Mucosa of rectum (tissue), 2 donors: ENCODE results near the gene MPP3.
"Not testable (repeated sequence)": the region's sequence is repeated elsewhere in the genome, so short reads cannot be mapped to it uniquely, and the experiment has no call there.

Experiments
- H3K27ac ChIP-seq, 2 donors: one replicate each; pipeline ENCODE4 v1.7.0; 2013; ENCODE audit warnings: inconsistent platforms in 2 of 2, low read depth in 2 of 2, low read length in 2 of 2
- H3K27me3 ChIP-seq, 2 donors: one replicate each; pipeline ENCODE4 v1.7.0; 2013; ENCODE audit warnings: low read length in 2 of 2; ENCODE audit not compliant: control insufficient read depth in 2 of 2, insufficient read depth in 2 of 2
- H3K36me3 ChIP-seq, 2 donors: one replicate each; pipeline ENCODE4 v1.7.0; 2013; ENCODE audit warnings: low read length in 2 of 2; ENCODE audit not compliant: control insufficient read depth in 2 of 2, insufficient read depth in 2 of 2
- H3K4me1 ChIP-seq, 2 donors: one replicate each; pipeline ENCODE4 v1.7.0; 2013; ENCODE audit warnings: low read length in 2 of 2, mild to moderate bottlenecking in 1 of 2; ENCODE audit not compliant: control insufficient read depth in 2 of 2, insufficient read depth in 2 of 2
- H3K4me3 ChIP-seq, 2 donors: one replicate each; pipeline ENCODE4 v1.7.0; 2013; ENCODE audit warnings: low read length in 2 of 2
- H3K9ac ChIP-seq, 2 donors: one replicate each; pipeline ENCODE4 v1.7.0; 2013; ENCODE audit warnings: low read length in 2 of 2, low read depth in 1 of 2, mild to moderate bottlenecking in 1 of 2
- H3K9me3 ChIP-seq, 2 donors: one replicate each; pipeline ENCODE4 v1.7.0; 2013; ENCODE audit warnings: low read length in 2 of 2; ENCODE audit not compliant: control insufficient read depth in 2 of 2
- donor health status: healthy.
- donor health status: Normal muscosa, but diverticular disease.

The MPP3 gene

DNA sequence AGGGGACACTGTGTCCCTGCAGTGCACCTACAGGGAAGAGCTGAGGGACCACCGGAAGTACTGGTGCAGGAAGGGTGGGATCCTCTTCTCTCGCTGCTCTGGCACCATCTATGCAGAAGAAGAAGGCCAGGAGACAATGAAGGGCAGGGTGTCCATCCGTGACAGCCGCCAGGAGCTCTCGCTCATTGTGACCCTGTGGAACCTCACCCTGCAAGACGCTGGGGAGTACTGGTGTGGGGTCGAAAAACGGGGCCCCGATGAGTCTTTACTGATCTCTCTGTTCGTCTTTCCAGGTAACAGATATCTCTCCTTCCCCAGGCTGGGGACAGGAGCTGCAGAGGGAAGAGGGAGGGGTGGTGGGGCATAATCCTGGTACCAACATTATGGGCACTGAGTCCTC, 15.7 kb upstream of the MPP3 start:
- H3K36me3 ChIP-seq: no peaks in the 10 kb centered on the region
- H3K4me1 ChIP-seq: no peaks in the 10 kb centered on the region
- H3K9ac ChIP-seq: no peak overlapping the region
- H3K27ac ChIP-seq: no peak overlapping the region
- H3K27me3 ChIP-seq: peaks cover 0 to 2% of the 10 kb centered on the region in 2 donors
- H3K4me3 ChIP-seq: no peak overlapping the region
- H3K9me3 ChIP-seq: no peaks in the 10 kb centered on the region

DNA sequence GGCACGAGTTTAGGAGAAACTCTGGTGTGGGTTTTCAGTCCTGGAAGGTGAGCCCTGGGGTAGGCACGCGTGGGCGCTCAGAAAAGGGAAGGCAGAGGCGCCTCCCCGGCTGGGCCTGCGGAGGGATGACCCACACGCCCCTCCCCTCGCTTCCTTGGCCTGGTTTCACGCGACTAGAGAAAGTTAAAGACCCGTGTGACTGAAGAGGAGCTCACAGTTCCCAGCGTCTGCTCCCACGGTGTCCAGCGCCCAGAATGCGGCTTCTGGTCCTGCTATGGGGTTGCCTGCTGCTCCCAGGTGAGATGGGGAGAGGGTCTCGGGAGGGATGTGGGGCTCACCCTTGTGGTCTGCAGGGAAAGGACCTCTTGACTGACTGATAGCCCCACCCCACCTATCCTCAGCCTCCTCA, 14.0 kb upstream of the MPP3 start, which contains the start of gene CD300LG:
CD300LG (plus strand) TSS at position 214 of the 409 bp plus-strand sequence; CDS start at position 255, 41 bp downstream.
- H3K36me3 ChIP-seq: no peaks in the 10 kb centered on the region
- H3K4me3 ChIP-seq: no peak within 1 kb of the TSS
- no peak within 1 kb of the TSS for H3K27ac ChIP-seq
- H3K4me1 ChIP-seq: no peaks in the 10 kb centered on the region
- no peak within 1 kb of the TSS for H3K9ac ChIP-seq
- peaks cover 0 to 2% of the 10 kb centered on the region in 2 donors for H3K27me3 ChIP-seq
- no peaks in the 10 kb centered on the region for H3K9me3 ChIP-seq

DNA sequence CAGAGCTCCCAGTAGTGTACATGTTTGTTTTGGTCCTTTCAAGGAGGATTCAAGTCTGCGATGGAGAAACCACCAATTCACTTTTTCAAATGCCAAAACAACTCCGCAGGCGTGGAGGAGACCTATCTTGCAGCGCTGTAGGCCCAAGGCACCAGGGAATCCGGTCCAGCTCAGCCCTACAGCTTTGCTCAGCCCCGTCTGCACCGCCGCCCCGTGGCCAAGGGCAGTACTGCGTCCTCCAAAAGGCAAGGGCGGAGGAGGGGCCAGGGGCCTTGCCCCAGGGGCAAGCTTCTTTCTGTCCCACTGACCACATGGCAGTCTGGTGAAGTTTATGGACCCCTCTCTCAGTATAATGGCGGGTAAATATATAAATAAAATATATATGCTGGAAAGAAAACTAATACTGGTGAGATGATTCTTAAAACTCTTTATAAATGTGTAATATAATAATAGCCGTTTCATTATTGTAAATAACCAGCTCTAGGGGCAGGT, 13.3 kb upstream of the MPP3 start:
- no peak overlapping the region for H3K4me3 ChIP-seq
- H3K36me3 ChIP-seq: no peaks in the 10 kb centered on the region
- H3K4me1 ChIP-seq: no peaks in the 10 kb centered on the region
- no peak overlapping the region for H3K9ac ChIP-seq
- no peak overlapping the region for H3K27ac ChIP-seq
- H3K9me3 ChIP-seq: no peaks in the 10 kb centered on the region
- H3K27me3 ChIP-seq: no peaks in the 10 kb centered on the region

DNA sequence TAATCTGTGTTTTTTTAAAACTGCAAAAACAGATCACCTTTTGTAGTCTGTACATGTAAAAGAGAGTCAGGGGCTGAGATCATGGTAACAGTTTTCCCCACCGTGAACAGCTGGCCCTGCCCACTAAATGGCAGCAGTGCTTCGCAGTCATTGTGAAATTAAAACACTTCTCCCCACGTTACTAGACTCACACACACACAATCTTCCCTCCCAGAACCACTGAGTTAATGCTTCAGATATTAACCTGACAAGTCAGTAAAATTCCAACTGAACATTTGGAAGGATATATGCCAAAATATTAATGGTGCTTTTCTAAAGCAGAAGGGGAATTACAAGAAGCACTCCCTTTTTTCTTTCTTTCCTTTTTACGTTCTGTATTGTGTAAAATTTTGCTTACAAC, 12.8 kb upstream of the MPP3 start:
- no peak overlapping the region for H3K9ac ChIP-seq
- no peaks in the 10 kb centered on the region for H3K27me3 ChIP-seq
- no peak overlapping the region for H3K4me3 ChIP-seq
- no peaks in the 10 kb centered on the region for H3K4me1 ChIP-seq
- H3K9me3 ChIP-seq: no peaks in the 10 kb centered on the region
- H3K27ac ChIP-seq: no peak overlapping the region
- H3K36me3 ChIP-seq: no peaks in the 10 kb centered on the region

DNA sequence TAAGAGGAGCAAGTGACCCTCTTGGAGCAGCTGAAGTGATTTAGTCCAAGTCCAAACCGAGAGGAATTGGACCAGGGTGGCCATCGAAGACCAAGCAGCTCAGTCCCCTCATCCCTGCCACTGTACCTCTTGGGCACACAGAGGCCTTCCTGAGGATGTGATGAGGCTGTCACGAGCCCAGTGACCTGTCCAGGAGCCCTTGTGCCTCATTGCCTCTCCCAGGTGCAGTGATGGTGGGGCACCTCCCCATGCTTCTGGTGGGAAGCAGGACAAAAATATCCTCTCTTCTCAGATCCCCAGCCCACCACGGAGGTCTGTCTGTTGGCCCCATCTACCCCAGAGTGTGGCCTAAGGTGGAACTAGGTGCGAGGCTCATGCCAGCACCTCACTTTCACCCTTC, 11.3 kb upstream of the MPP3 start:
- Histone ChIP-seq H3K9me3 (no peaks in the 10 kb centered on the region), H3K4me3 (no peak overlapping the region), H3K27me3 (no peaks in the 10 kb centered on the region), H3K4me1 (peaks cover 0 to 8% of the 10 kb centered on the region in 2 donors), H3K36me3 (no peaks in the 10 kb centered on the region), H3K9ac (no peak overlapping the region), H3K27ac (no peak overlapping the region)

DNA sequence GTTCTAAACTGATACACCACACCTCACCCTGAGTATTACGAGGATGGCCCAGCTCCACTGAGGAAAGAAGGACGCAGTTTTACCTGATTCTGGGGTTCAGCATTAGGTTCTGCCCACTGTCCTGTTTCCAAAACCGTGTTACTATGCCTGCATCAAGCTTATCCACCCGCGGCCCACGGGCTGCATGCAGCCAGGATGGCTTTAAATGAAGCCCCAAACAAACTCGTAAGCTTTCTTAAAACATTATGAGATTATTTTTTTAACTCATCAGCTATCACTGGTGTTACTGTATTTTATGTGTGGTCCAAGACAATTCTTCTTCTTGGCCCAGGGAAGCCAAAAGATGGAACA, 10.0 kb upstream of the MPP3 start:
- H3K4me1 ChIP-seq: peaks cover 0 to 8% of the 10 kb centered on the region in 2 donors
- H3K27ac ChIP-seq: no peak overlapping the region
- H3K9ac ChIP-seq: no peak overlapping the region
- H3K9me3 ChIP-seq: no peaks in the 10 kb centered on the region
- H3K4me3 ChIP-seq: no peak overlapping the region
- no peaks in the 10 kb centered on the region for H3K36me3 ChIP-seq
- H3K27me3 ChIP-seq: no peaks in the 10 kb centered on the region

DNA sequence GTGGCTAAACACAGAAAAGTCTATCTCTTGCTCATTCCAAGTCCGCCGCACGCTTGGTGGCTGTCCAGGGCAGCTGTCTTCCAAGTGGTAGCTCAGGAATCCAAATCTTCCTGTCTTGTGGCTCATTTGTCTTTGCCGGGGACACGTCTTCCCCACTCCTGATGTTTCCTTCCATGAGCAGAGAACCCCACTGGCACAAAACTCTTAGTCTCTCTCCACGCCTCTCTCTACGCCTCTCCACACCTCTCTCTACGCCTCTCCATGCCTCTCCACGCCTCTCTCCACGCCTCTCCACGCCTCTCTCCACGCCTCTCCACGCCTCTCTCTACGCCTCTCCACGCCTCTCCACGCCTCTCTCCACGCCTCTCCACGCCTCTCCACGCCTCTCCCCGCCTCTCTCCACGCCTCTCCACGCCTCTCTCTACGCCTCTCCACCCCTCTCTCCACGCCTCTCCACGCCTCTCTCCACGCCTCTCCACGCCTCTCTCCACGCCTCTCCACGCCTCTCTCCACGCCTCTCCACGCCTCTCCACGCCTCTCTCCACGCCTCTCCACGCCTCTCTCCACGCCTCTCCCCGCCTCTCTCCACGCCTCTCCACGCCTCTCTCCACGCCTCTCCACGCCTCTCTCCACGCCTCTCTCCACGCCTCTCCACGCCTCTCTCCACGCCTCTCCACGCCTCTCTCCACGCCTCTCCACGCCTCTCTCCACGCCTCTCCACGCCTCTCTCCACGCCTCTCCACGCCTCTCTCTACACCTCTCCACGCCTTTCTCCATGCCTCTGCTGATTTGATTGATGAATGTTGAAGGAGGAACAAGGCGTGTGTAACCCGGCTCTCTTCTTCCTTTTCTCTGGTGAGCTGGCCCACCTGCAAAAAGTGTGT, 9.4 kb upstream of the MPP3 start:
- not testable (repeated sequence) for H3K4me3 ChIP-seq, H3K9ac ChIP-seq

DNA sequence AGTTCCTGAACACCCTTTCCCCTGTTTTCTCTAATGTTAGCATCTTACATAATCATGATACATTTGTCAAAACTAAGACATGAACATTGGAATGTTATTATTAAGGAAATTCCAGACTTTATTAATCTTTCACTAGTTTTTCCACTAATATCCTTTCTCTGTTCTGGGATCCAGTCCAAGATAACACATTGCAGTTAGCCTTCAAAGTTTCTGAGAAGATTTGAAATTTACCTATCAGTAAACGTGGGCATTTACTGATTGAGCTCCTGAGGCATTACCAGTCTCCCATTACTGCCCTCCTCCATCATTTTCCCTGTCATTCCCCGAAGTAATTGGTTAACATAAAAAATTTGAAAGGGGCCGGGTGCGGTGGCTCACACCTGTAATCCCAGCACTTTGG, 8.3 kb upstream of the MPP3 start:
- Histone ChIP-seq H3K27me3 (no peaks in the 10 kb centered on the region), H3K9ac (no peak overlapping the region), H3K4me1 (peaks cover 0 to 8% of the 10 kb centered on the region in 2 donors), H3K9me3 (no peaks in the 10 kb centered on the region), H3K36me3 (no peaks in the 10 kb centered on the region), H3K27ac (no peak overlapping the region), H3K4me3 (no peak overlapping the region)

More for the DNA sequence above, 9.4 kb upstream of the MPP3 start:
- not testable (repeated sequence) for H3K27me3 ChIP-seq, H3K27ac ChIP-seq, H3K9me3 ChIP-seq, H3K36me3 ChIP-seq, H3K4me1 ChIP-seq

DNA sequence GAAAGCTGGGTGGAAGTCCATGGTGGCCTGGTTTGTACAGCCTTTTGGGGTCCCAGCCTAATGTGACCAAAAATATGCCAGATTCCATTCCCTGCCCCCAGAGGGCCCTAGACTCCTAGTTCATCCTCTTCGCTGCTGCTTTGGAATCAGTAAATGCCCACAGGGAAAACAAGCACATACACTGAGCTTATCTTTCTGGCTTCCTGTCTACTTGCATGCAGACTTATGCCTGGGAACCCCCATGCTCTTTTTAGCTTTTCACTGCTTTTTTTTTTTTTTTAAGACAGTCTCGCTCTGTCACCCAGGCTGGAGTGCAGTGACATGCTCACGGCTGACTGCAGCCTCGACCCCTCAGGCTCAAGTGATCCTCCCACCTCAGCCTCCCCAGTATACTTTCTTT, 7.9 kb upstream of the MPP3 start:
- no peaks in the 10 kb centered on the region for H3K9me3 ChIP-seq
- no peaks in the 10 kb centered on the region for H3K27me3 ChIP-seq
- no peaks in the 10 kb centered on the region for H3K36me3 ChIP-seq
- H3K4me3 ChIP-seq: no peak overlapping the region
- H3K4me1 ChIP-seq: peaks cover 0 to 8% of the 10 kb centered on the region in 2 donors
- H3K27ac ChIP-seq: no peak overlapping the region
- no peak overlapping the region for H3K9ac ChIP-seq

DNA sequence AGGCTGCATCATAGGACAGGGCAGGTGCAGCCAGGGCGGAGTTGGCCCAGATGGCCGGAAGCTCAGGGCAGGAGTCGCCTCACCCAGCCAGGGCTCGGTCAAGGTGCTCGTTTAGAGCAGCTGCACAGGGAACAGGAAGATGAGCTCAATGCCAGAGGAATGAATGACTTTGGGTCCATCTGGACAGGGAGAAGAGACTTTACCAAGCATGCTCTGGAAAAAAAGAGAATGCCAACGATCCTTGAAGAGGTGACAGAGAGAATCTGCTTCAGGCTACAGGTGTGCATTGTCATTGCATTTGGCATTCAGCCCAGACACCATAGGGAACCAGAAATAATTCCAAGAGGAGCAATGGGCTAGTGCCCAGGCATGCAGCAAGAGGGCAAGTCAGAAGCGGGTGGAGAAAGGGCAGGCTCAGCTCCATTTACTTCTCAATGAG, 6.7 kb upstream of the MPP3 start:
- Histone ChIP-seq H3K36me3 (no peaks in the 10 kb centered on the region), H3K9ac (peak overlapping the region in 1 of 2 donors; percentile 3), H3K27ac (peak overlapping the region; percentile 3 to 44), H3K9me3 (no peaks in the 10 kb centered on the region), H3K4me3 (no peak overlapping the region), H3K27me3 (no peaks in the 10 kb centered on the region), H3K4me1 (peaks cover 0 to 8% of the 10 kb centered on the region in 2 donors)
